ENCODE data around the gene TBCD.

Gene TBCD

GRCh38 chr17:82791532-82791931 lies 39.7 kb downstream of the TBCD start:
- no peak for DNase-seq (ENCODE audit: low spot score)

GRCh38 chr17:82793974-82794630 lies 42.2 kb downstream of the TBCD start:
- DNase-seq (ENCODE audit: low spot score), result peak; percentile 4

GRCh38 chr17:82794781-82795482 lies 43.1 kb downstream of the TBCD start:
- DNase-seq (ENCODE audit: low spot score), result no peak

GRCh38 chr17:82795615-82796014 lies 43.8 kb downstream of the TBCD start:
- no peak for DNase-seq (ENCODE audit: low spot score)

DNA sequence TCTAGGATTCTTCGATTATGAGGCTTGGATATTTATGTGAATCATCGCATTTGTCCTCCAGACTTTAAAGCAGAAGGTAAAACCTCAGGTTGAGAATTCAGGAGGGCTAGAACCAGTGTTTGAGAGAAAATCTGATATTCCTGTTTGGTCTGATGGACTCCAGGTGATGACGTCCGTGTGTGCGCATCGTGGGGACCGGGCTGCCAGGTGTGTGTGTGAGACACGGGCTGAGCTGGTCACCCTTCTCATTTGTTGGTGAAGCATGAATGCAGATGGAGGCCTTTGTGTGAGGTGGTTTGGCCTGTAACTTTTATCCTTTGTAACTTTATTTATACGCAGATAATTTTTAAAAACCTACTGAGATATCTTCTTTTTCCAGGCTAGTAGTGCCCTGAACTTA lies 45.2 kb downstream of the TBCD start:
- no peak for DNase-seq (ENCODE audit: low spot score)

GRCh38 chr17:82798752-82799151 lies 46.9 kb downstream of the TBCD start:
- no peak for DNase-seq (ENCODE audit: low spot score)

DNA sequence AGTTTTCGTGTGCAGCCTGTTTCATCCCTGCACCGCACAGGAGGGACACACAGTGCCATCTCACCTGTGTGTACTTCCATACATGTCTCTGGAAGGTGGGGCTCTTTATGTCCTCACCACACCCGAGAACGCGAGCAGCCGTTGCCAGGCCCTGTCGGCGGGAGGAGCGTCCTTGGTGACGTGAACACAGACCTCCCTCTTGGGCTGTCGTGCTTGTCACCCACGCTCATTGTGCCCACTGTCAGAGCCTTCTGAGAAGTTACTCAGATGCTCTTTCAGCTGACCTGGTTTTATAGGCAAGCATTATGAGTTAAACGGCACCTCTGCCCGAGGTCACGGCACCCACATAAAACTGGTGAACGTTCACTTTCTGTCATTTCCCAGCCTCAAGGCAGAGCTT lies 47.7 kb downstream of the TBCD start:
- DNase-seq (ENCODE audit: low spot score), result no peak

GRCh38 chr17:82800885-82801284 lies 49.0 kb downstream of the TBCD start:
- no peak for DNase-seq (ENCODE audit: low spot score)

GRCh38 chr17:82801377-82801970 lies 49.6 kb downstream of the TBCD start:
- no peak for DNase-seq (ENCODE audit: low spot score)

GRCh38 chr17:82802075-82802780 lies 50.4 kb downstream of the TBCD start:
- no peak for DNase-seq (ENCODE audit: low spot score)

DNA sequence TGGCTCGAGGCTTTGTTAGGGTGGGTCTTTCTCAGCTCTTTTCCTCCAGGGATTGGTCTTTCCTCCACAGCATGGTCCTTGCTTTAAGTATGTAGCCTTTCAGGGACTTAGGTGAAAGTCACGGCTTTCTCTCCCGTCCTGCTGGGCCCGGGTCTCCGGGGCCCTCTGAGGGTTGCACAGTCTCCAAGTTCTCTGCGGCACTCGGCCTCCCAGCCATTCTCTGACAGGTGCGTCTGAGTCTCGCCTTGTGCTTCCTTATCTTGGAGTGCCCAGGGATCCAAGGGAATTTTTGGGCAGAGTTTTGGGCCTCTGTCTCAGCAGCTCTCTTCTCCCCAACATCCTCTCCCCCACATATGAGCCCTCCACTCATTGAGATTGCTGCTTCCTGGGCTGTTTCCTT lies 51.3 kb downstream of the TBCD start:
- no peak for DNase-seq (ENCODE audit: low spot score)

DNA sequence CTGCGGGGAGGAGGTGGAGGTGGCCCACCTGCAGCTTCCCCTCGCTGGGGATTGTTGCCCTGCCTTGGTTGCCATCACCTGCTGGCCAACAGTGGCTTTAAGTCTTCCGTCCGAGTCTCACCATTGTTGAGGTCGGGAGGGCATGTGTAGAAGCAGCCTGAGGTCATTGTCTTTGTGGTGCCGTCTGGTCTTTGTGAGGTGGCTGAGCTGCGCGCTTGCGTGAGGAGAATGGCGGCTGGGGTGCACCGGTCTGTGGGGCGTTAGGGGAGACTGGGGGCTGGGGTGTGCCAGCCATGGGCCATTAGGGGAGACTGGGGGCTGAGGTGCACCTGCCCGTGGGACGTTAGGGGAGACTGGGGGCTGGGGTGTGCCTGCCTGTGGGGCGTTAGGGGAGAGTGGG lies 51.7 kb downstream of the TBCD start:
- DNase-seq (ENCODE audit: low spot score), result no peak

- DNase-seq (ENCODE audit: low spot score), result peak; percentile 5
Observed at GRCh38 chr17:82804442-82805191, 52.8 kb downstream of the TBCD start.

GRCh38 chr17:82805254-82805653 lies 53.4 kb downstream of the TBCD start:
- DNase-seq (ENCODE audit: low spot score), result no peak

DNA sequence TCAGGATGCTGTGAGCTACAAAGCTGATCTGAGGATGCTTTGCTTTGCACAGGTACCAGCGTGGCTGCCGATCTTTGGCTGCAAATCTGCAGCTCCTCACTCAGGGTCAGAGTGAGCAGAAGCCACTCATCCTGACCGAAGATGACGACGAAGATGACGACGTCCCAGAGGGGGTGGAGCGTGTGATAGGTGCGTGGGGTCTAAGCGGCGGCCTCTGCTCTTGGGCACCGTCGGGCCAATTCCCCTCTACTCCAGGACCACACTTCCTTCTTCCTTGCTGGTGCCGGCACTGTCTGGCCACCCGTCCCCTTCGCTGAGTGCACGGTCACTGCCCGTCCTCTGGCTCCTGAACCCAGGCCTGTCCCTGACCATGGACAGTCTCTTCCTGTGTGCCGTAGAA lies 54.0 kb downstream of the TBCD start:
- no peak for DNase-seq (ENCODE audit: low spot score)

GRCh38 chr17:82806645-82807044 lies 54.8 kb downstream of the TBCD start:
- DNase-seq (ENCODE audit: low spot score), result no peak

DNA sequence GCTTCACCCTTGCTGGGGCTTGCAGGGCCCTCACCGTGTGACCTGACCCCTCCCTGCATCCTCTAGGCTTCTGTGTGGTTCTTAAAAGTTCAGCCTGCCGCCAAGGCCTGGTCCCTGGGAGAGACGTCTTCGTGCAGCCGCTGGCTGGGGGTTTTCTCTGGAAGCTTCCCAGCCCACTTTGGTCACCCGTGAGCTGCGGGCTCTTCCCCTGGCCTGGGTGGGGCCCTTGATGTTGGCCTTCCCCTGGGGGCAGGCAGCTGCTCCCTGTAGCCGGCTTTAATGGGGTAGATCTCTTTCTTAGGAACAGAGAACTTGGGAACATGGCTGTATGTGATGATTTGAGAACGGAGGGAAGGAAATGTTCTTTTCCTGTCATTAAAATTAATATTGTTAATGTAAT lies 55.2 kb downstream of the TBCD start:
- DNase-seq (ENCODE audit: low spot score), result no peak

GRCh38 chr17:82807562-82807961 lies 55.7 kb downstream of the TBCD start:
- DNase-seq (ENCODE audit: low spot score), result no peak

GRCh38 chr17:82808006-82808405 lies 56.1 kb downstream of the TBCD start:
- DNase-seq (ENCODE audit: low spot score), result no peak

- DNase-seq (ENCODE audit: low spot score), result no peak
Observed at GRCh38 chr17:82808921-82809905, 57.3 kb downstream of the TBCD start.
